ENCODE measurements around the gene GRK4.

GRCh38 chr4:2928242-2929176 lies 34.9 kb upstream of the GRK4 start:
- TF ChIP-seq CTCF (IDR thresholded peaks at IDR 0.05 in 2 of 3, conservative IDR thresholded peaks at IDR 0.05 in 1 of 3; ENCODE audit: borderline replicate concordance in 1 of 3, insufficient read depth in 1 of 3, low read depth in 2 of 3, low read length in 2 of 3) (no peak), ZNF274 (IDR thresholded peaks at IDR 0.05; ENCODE audit: low read depth, low read length) (no peak), CBX3 (IDR thresholded peaks at IDR 0.05; ENCODE audit: low read depth) (no peak), SIN3A (IDR thresholded peaks at IDR 0.05; ENCODE audit: low read depth) (no peak), ZFX (IDR thresholded peaks at IDR 0.05) (no peak), CEBPB (IDR thresholded peaks at IDR 0.05; ENCODE audit: low read depth) (no peak), RAD21 (IDR thresholded peaks at IDR 0.05; ENCODE audit: low read depth) (no peak), EZH2phosphoT487 (IDR thresholded peaks at IDR 0.05; ENCODE audit: borderline replicate concordance) (no peak), SP1 (IDR thresholded peaks at IDR 0.05; ENCODE audit: low read depth) (no peak), SRF (IDR thresholded peaks at IDR 0.05; ENCODE audit: low read depth) (no peak), EZH2 (IDR thresholded peaks at IDR 0.05) (no peak)
